Measurements from ENCODE around the gene CDIP1. TPM values are rescaled to one million over a fixed set of nuclear protein-coding genes. Genes with fewer than 3 reads are reported as not detected.
A peak's percentile ranks its signal among the peaks of the same experiment; 100 is the strongest.

The CDIP1 gene
- total RNA-seq, 1 experiment from 2014 or later = 49.7 TPM

DNA sequence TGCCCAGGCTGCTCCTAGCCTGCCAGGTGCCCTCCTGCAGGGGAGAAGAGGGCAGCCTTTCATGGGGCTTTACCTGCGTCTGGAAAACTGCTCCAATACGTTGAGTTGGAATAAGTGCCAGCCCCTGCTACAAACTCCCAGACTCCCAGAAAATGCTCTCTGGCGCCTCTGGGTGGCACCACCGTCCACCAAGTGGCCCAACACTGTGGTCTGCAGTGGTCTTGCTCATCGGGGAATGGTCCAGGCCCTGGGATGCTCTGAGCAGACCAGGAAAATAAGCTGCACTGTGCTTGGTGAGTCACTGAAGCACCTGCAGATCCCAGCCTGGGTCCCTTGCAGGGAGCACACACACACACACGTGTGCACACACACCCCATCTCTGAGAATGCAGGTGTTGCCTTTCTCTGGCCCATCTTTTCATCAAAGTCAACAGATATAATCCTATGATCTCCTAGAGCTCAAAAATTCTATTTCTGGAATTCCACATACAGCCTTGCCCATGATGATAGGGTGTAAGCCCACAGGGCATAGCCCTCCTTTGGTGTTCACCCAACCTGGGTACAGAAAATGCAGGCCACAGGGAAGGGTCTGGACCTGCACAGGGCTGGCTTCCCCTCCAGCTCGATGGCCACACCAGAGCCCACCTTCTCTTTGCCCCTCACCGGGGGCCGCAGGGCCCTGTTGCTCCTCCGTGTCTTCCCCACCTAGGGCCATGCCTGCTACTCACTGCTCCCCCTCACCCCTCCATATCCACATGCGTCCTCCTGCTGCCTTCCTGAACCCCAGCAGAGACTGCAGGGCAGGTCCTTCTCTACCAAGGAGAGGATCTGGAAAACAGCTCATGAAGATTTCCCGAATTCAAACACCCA lies 20.5 kb downstream of the CDIP1 start:
- H3T11ph ChIP-seq (ENCODE audit: low read length) = no peak overlapping the region
- no peaks in the 10 kb centered on the region for H4K20me1 ChIP-seq (ENCODE audit: control insufficient read depth, insufficient read depth, insufficient read length)
- H3K4me2 ChIP-seq (ENCODE audit: insufficient read depth, insufficient read length, low read length) = no peak overlapping the region
- Mint-ChIP-seq H3K4me1 (peaks cover 29 to 46% of the 10 kb centered on the region in 2 experiments), H3K27ac (peak overlapping the region in 1 of 3 experiments; percentile 67; a peak in 2 of 7 replicates), H3K4me3 (no peak overlapping the region), H3K27me3 (ENCODE audit: low read depth) (peaks cover 2% of the 10 kb centered on the region; the same call in 1 of the 2 replicates), H3K36me3 (ENCODE audit: insufficient read depth in 1 of 3, low read depth in 3 of 3) (peaks cover 2 to 5% (median 4%) of the 10 kb centered on the region in 3 experiments; a peak in 4 of 7 replicates), H3K9me3 (no peaks in the 10 kb centered on the region)
- 0 out of 2 replicates have a peak, but pooled peaks cover 3% of the 10 kb centered on the region for H3K4me1 ChIP-seq (ENCODE audit: insufficient read depth, low read length)
- H2AFZ ChIP-seq (ENCODE audit: low read length) = no peak overlapping the region
- H4K5ac ChIP-seq (ENCODE audit: insufficient read length, low read depth, low read length) = no peak overlapping the region
- no peaks in the 10 kb centered on the region for H3K79me2 ChIP-seq (ENCODE audit: insufficient read depth, low read length)
- H3K27me3 ChIP-seq (ENCODE audit: insufficient read depth, low read length) = no peaks in the 10 kb centered on the region
- peak; percentile 84 for DNase-seq
- no peak overlapping the region for H2BK12ac ChIP-seq (ENCODE audit: insufficient read length, low read depth, low read length)
- no peak overlapping the region for H2BK15ac ChIP-seq (ENCODE audit: low read depth, low read length)
- H3K56ac ChIP-seq (ENCODE audit: insufficient read length, low read depth, low read length) = no peak overlapping the region
- H3K23me2 ChIP-seq (ENCODE audit: insufficient read length, low read depth, low read length, poor library complexity, severe bottlenecking) = no peaks in the 10 kb centered on the region
- no peak overlapping the region for H3K27ac ChIP-seq (ENCODE audit: insufficient read length, low read depth, low read length)
- no peak overlapping the region for H2BK5ac ChIP-seq (ENCODE audit: insufficient read length, low read length)
- H2BK20ac ChIP-seq (ENCODE audit: low read depth, low read length, poor library complexity, severe bottlenecking) = no peak overlapping the region
- no peaks in the 10 kb centered on the region for H3K79me1 ChIP-seq (ENCODE audit: insufficient read depth, low read depth, low read length, poor library complexity, severe bottlenecking)
- no peak overlapping the region for H3K9ac ChIP-seq (ENCODE audit: extremely low read depth, insufficient read length, low read length)
- TF ChIP-seq, protein P1, sequence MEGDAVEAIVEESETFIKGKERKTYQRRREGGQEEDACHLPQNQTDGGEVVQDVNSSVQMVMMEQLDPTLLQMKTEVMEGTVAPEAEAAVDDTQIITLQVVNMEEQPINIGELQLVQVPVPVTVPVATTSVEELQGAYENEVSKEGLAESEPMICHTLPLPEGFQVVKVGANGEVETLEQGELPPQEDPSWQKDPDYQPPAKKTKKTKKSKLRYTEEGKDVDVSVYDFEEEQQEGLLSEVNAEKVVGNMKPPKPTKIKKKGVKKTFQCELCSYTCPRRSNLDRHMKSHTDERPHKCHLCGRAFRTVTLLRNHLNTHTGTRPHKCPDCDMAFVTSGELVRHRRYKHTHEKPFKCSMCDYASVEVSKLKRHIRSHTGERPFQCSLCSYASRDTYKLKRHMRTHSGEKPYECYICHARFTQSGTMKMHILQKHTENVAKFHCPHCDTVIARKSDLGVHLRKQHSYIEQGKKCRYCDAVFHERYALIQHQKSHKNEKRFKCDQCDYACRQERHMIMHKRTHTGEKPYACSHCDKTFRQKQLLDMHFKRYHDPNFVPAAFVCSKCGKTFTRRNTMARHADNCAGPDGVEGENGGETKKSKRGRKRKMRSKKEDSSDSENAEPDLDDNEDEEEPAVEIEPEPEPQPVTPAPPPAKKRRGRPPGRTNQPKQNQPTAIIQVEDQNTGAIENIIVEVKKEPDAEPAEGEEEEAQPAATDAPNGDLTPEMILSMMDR (conservative IDR thresholded peaks at IDR 0.05) = peak; percentile 87
- H4K8ac ChIP-seq (replicated peaks; ENCODE audit: insufficient read length, low read depth, low read length) = no peak overlapping the region
- no peak overlapping the region for H3K23ac ChIP-seq (ENCODE audit: insufficient read length, low read depth, low read length)
- no peak overlapping the region for H3K4ac ChIP-seq (ENCODE audit: low read depth, low read length)
- no peak overlapping the region for H3K18ac ChIP-seq (ENCODE audit: insufficient read length, low read depth, low read length)
- H2BK120ac ChIP-seq (ENCODE audit: low read depth, low read length, poor library complexity, severe bottlenecking) = no peak overlapping the region
- WGBS (ENCODE audit: extremely low coverage, insufficient read length, low lambda C conversion rate) = no CpG with 5 or more reads among the region's 12 CpGs
- no peak overlapping the region for H3K14ac ChIP-seq (ENCODE audit: insufficient read depth, low read length)
- H2AK5ac ChIP-seq (ENCODE audit: insufficient read length, low read length) = no peak overlapping the region
- H4K91ac ChIP-seq (ENCODE audit: insufficient read length, low read depth, low read length) = no peak overlapping the region
- H3K9me3 ChIP-seq (ENCODE audit: control insufficient read depth, low read depth, low read length) = no peaks in the 10 kb centered on the region
